HepG2 (cell line): Measurements from ENCODE around the gene PREP. TPM values are rescaled to one million over a fixed set of nuclear protein-coding genes. Genes with fewer than 3 reads are reported as not detected.

Experiments used
- ATAC-seq: fragments of 200-7000 bp; cut with Tn5 transposase; 3 replicates; pipeline ENCODE4 v1.9.1; 2020; ENCODE audit warnings: mild to moderate bottlenecking, moderate library complexity
- BruUV-seq: library from RNA; stranded (reverse); fragments of 400-500 nt; replicated peaks from 2 replicates; lab custom pipeline; 2021; lab: Mats Ljungman, UMichigan
- CTCF ChIA-PET: fragments of 300-600 bp; formaldehyde crosslinking; extraction: SDS; loops from one replicate; lab custom pipeline; 2021; ENCODE audit warnings: low total read pairs, inconsistent platforms, low intra/inter-chr PET ratio; lab: Yijun Ruan, JAX
- POLR2A ChIA-PET: fragments of 350-600 bp; sonication (Branson Sonifier 250); formaldehyde crosslinking; loops from one replicate; lab custom pipeline; 2020; ENCODE audit warnings: antibody characterized with exemption, inconsistent platforms; lab: Yijun Ruan, JAX
- DNase-seq: peaks from one replicate; pipeline ENCODE4 v3.0.0-alpha.2; 2015; ENCODE audit warnings: low spot score
- FAIRE-seq: peaks from 3 replicates; lab custom pipeline; 2011; peaks lifted over from hg19 to GRCh38; lab: Jason Lieb, UNC
- H2AFZ ChIP-seq: one replicate; pipeline ENCODE4 v1.6.1; 2011; ENCODE audit warnings: low read length, inconsistent platforms
- H3K27ac ChIP-seq: fragments of 300-600 bp; 3 replicates; pipeline ENCODE4 v1.8.0; 2011; ENCODE audit warnings: mixed run types, mild to moderate bottlenecking, mixed read lengths, low read length, inconsistent platforms; ENCODE audit not compliant: insufficient read depth; ENCODE audit errors: extremely low read length
- H3K27me3 ChIP-seq, 2 experiments: fragments of 200-600 bp in 1 of 2; 2 replicates in 1 of 2; 3 replicates in 1 of 2; pipeline versions ENCODE4 v1.6.0 to v1.8.0; 2011; ENCODE audit warnings: low read length in 2 of 2, mild to moderate bottlenecking in 2 of 2, moderate library complexity in 2 of 2, inconsistent platforms in 1 of 2; ENCODE audit not compliant: insufficient read depth in 2 of 2, control insufficient read depth in 1 of 2
- H3K36me3 ChIP-seq, 2 experiments: fragments of 200-600 bp in 1 of 2; replicated peaks in 1 of 2; 2 replicates in 1 of 2; 3 replicates in 1 of 2; pipeline versions ENCODE4 v1.5.1 to v1.8.0; 2011; ENCODE audit warnings: low read length in 2 of 2, inconsistent platforms in 1 of 2; ENCODE audit not compliant: insufficient read depth in 2 of 2, control insufficient read depth in 1 of 2
- H3K4me1 ChIP-seq: 2 replicates; pipeline ENCODE4 v1.5.1; 2012; ENCODE audit warnings: low read length, inconsistent platforms; ENCODE audit not compliant: insufficient read depth
- H3K4me2 ChIP-seq: 2 replicates; pipeline ENCODE4 v1.6.0; 2011; ENCODE audit warnings: low read depth, low read length, inconsistent platforms
- H3K4me3 ChIP-seq, 3 experiments: fragments of 200-600 bp in 1 of 3; sonication (generic), shearing (Covaris generic) in 1 of 3; replicated peaks in 1 of 3; 2 replicates each; pipeline ENCODE4 v1.5.1; 2011 to 2016; ENCODE audit warnings: low read length in 3 of 3, inconsistent platforms in 2 of 3, low read depth in 2 of 3, mild to moderate bottlenecking in 2 of 3, control low read depth in 1 of 3, mixed read lengths in 1 of 3; ENCODE audit not compliant: insufficient read depth in 1 of 3
- H3K79me2 ChIP-seq: one replicate; pipeline ENCODE4 v1.6.1; 2011; ENCODE audit warnings: low read length, inconsistent platforms; ENCODE audit not compliant: insufficient read depth
- H3K9ac ChIP-seq: 2 replicates; pipeline ENCODE4 v1.6.0; 2011; ENCODE audit warnings: mild to moderate bottlenecking, low read depth, low read length, inconsistent platforms; ENCODE audit not compliant: insufficient read depth
- H3K9me3 ChIP-seq: 2 replicates; pipeline ENCODE4 v1.5.1; 2012; ENCODE audit warnings: mild to moderate bottlenecking, low read length
- H4K20me1 ChIP-seq: 2 replicates; pipeline ENCODE4 v1.6.0; 2011; ENCODE audit warnings: inconsistent platforms, mild to moderate bottlenecking, low read length, moderate library complexity; ENCODE audit not compliant: insufficient read depth
- NCOR1 ChIP-seq: fragments of 200-600 bp; sonication (generic); IDR thresholded peaks from 2 replicates; pipeline ENCODE4 v1.7.0; 2017; ENCODE audit warnings: antibody characterized with exemption, low read length, borderline replicate concordance
- RFXANK ChIP-seq: IDR thresholded peaks from 2 replicates; pipeline ENCODE4 v1.6.1; 2016
- SIX1 ChIP-seq: sonication (generic); formaldehyde crosslinking; IDR thresholded peaks from 2 replicates; pipeline ENCODE4 v1.4.0; 2020; ENCODE audit warnings: missing genetic modification reagents, borderline replicate concordance
- SUZ12 ChIP-seq: fragments of 150-350 bp; IDR thresholded peaks from 2 replicates; pipeline ENCODE4 v1.6.1; 2014; ENCODE audit warnings: low read depth, low read length
- ZNF543 ChIP-seq: sonication (generic); formaldehyde crosslinking; IDR thresholded peaks from 2 replicates; pipeline ENCODE4 v1.4.0; 2020; ENCODE audit warnings: mild to moderate bottlenecking, missing genetic modification reagents
- ZNF83 ChIP-seq: sonication (generic); formaldehyde crosslinking; IDR thresholded peaks from 2 replicates; pipeline ENCODE4 v1.4.0; 2020; ENCODE audit warnings: missing genetic modification reagents, mild to moderate bottlenecking, borderline replicate concordance
- ZNF878 ChIP-seq: sonication (generic); formaldehyde crosslinking; IDR thresholded peaks from 2 replicates; pipeline ENCODE4 v1.8.1; 2023; ENCODE audit warnings: mild to moderate bottlenecking, missing genetic modification reagents, moderate library complexity
- ZSCAN12 ChIP-seq: sonication (generic); formaldehyde crosslinking; IDR thresholded peaks from 2 replicates; pipeline ENCODE4 v1.9.0; 2021; ENCODE audit warnings: mild to moderate bottlenecking, missing genetic modification reagents
- in situ Hi-C: cut with HindIII; loops from 2 replicates; pipeline ENCODE4 v1.10.0; 2017; ENCODE audit warnings: low pct_unique_long_range_greater_than_20kb; ENCODE audit not compliant: extremely low pct_ligation_motif_present
- intact Hi-C: fragments of 100-400 bp; cut with micrococcal nuclease; formaldehyde crosslinking; loops from one replicate; pipeline ENCODE4 v1.10.0; 2022; ENCODE audit not compliant: unreplicated experiment
- polyA plus RNA-seq, 8 experiments: library from polyadenylated mRNA; depleted of rRNA in 3 of 8; stranded (reverse) in 7 of 8; unstranded in 1 of 8; fragments of >200 nt; fragmentation: Illumina TruSeq in 4 of 8; extraction: Trizol in 4 of 8; gene quantifications; 2 replicates each; pipeline versions ENCODE4 v1.2.1 to v1.2.3, GENCODE V29; 2011 to 2016; ENCODE audit warnings: low read depth in 4 of 8, missing spikeins in 1 of 8, mixed read lengths in 1 of 8; ENCODE audit not compliant: insufficient read depth in 1 of 8
- total RNA-seq, 5 experiments: library from RNA; depleted of rRNA; stranded (reverse); fragments of >200 nt; fragmentation: Illumina TruSeq; extraction: Trizol; gene quantifications; 2 replicates each; pipeline ENCODE4 v1.2.3, GENCODE V29; 2016; ENCODE audit warnings: low read depth in 1 of 5

Gene PREP
- total and polyA plus RNA-seq, 2 of the 13 experiments (the other 11 are each of a cell fraction or from before 2014, with no cell fraction given): 12.6 to 15.9 TPM

DNA sequence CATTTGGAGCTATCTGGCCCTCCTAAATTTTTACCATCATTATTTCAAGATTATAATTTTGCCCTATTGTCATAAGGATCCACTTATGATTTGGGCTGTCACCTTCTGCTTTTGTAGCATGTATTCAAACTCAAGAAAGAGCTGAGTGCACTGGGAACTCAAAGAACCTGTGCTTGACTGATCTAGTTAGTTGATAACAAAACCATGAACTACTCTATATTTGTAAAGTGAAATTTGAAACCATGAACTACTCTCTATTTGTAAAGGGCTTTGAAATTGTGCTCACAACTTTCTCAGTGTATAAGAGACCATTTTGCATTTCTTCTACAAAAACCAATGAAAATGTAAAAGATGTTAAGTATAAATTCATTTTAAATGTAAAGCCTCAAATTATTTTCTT, 145.5 kb downstream of the PREP start:
- Histone ChIP-seq H4K20me1 (no peaks in the 10 kb centered on the region), H3K36me3 (no peaks in the 10 kb centered on the region), H2AFZ (no peak overlapping the region), H3K4me3 (no peak overlapping the region), H3K4me1 (no peaks in the 10 kb centered on the region), H3K9me3 (no peaks in the 10 kb centered on the region), H3K27ac (no peak overlapping the region), H3K79me2 (no peaks in the 10 kb centered on the region), H3K27me3 (peaks cover 0 to 15% of the 10 kb centered on the region in 2 experiments; a peak in 2 of 5 replicates), H3K4me2 (no peak overlapping the region), H3K9ac (no peak overlapping the region)
- ATAC-seq (no peak), DNase-seq (no peak), FAIRE-seq (no peak)
- ChIA-PET CTCF (no interaction called here), POLR2A (no interaction called here)
- in situ Hi-C loops: no loop called here
- intact Hi-C loops: no loop called here
- BruUV-seq: no TSS peak
- TF ChIP-seq RFXANK (CRISPR knock-in tag) (no peak), ZNF543 (no peak), SIX1 (CRISPR knock-in tag) (peak; percentile 27; the same call in 1 of the 2 replicates), ZSCAN12 (CRISPR knock-in tag) (no peak)

DNA sequence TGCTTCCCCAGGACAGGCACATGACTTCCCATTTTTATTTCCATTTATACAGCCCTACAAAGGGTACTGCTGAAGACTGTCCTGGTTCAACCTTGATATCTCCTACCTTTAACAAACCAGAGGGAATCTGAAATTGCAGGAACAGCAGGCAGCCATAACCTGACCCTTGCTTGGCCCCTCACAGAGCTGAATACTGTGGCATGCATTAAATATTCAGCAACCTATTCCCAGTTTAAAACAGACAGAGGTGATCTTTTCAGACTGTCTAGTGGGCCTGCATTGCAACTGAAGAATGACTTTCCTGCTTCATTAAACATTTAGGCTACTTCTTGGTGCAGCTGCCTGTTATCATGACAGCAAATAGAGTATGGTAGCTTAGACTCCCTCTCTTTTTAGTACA, 146.3 kb downstream of the PREP start:
- Histone ChIP-seq H3K79me2 (no peaks in the 10 kb centered on the region), H3K9me3 (no peaks in the 10 kb centered on the region), H3K36me3 (no peaks in the 10 kb centered on the region), H2AFZ (no peak overlapping the region), H3K27me3 (peaks cover 0 to 15% of the 10 kb centered on the region in 2 experiments; a peak in 2 of 5 replicates), H3K27ac (no peak overlapping the region), H3K4me3 (no peak overlapping the region), H3K4me1 (no peaks in the 10 kb centered on the region), H4K20me1 (no peaks in the 10 kb centered on the region), H3K4me2 (no peak overlapping the region), H3K9ac (no peak overlapping the region)
- ChIA-PET CTCF (no interaction called here), POLR2A (no interaction called here)
- FAIRE-seq (no peak), ATAC-seq (no peak)
- in situ Hi-C loops (no loop called here), intact Hi-C loops (no loop called here)
- BruUV-seq: no TSS peak
- TF ChIP-seq NCOR1 (no peak), SUZ12 (no peak), ZNF83 (CRISPR knock-in tag) (no peak), ZNF878 (no peak)
- TF ChIP-seq, all 625 proteins: peak for 0
- DNase-seq: no peak
